Right atrium auricular region (tissue), 2 donors: ENCODE results near the gene CFHR2. TPM values are rescaled to one million over a fixed set of nuclear protein-coding genes. Genes with fewer than 3 reads are reported as not detected.
"Not testable (repeated sequence)": the region's sequence is repeated elsewhere in the genome, so short reads cannot be mapped to it uniquely, and the experiment has no call there.

ENCODE experiments used
- DNase-seq: peaks from one replicate; pipeline ENCODE4 v3.0.0-alpha.2; 2019; ENCODE audit warnings: low spot score
- H3K27ac ChIP-seq, 2 donors: fragments of 200-600 bp; sonication (generic); 1 replicate in 1 of 2; 2 replicates in 1 of 2; pipeline ENCODE4 v1.5.1; 2016 to 2019
- H3K27me3 ChIP-seq, 2 donors: fragments of 200-600 bp; sonication (generic); one replicate each; pipeline versions ENCODE4 v1.5.1 to v1.6.0; 2017 to 2019
- H3K36me3 ChIP-seq: fragments of 200-600 bp; sonication (generic); one replicate; pipeline ENCODE4 v1.5.1; 2016
- H3K4me1 ChIP-seq, 2 donors: fragments of 200-600 bp; sonication (generic); one replicate each; pipeline versions ENCODE4 v1.5.1 to v1.6.0; 2017 to 2019
- H3K4me3 ChIP-seq, 2 donors: fragments of 200-600 bp; sonication (generic); 1 replicate in 1 of 2; 2 replicates in 1 of 2; pipeline ENCODE4 v1.5.1; 2017 to 2019; ENCODE audit warnings: mild to moderate bottlenecking in 1 of 2, moderate library complexity in 1 of 2
- H3K9me3 ChIP-seq, 2 donors: fragments of 200-600 bp; sonication (generic); one replicate each; pipeline ENCODE4 v1.5.1; 2019
- CTCF ChIP-seq, 2 donors: fragments of 200-600 bp; sonication (generic); IDR thresholded peaks; one replicate each; pipeline ENCODE4 v1.5.1; 2019; ENCODE audit warnings: antibody characterized with exemption in 2 of 2
- total RNA-seq, 2 donors: library from RNA; depleted of rRNA; stranded (reverse); fragments of >200 nt; gene quantifications; one replicate each; pipeline ENCODE4 v1.1.0, GENCODE V29; 2016

CFHR2 gene
- total RNA-seq, 2 donors from 2014 or later, result not detected

- Histone ChIP-seq H3K4me1 (no peaks in the 10 kb centered on the region), H3K9me3 (no peaks in the 10 kb centered on the region), H3K27me3 (no peaks in the 10 kb centered on the region), H3K36me3 (no peaks in the 10 kb centered on the region), H3K4me3 (no peak overlapping the region), H3K27ac (no peak overlapping the region)
- no peak for TF ChIP-seq CTCF (IDR thresholded peaks at IDR 0.05)
- no peak for DNase-seq
Observed at GRCh38 chr1:196933531-196934189, 9.9 kb upstream of the CFHR2 start.

GRCh38 chr1:196941474-196941873 is 2.1 kb upstream of the CFHR2 start:
- not testable (repeated sequence) for H3K36me3 ChIP-seq, H3K4me3 ChIP-seq, H3K9me3 ChIP-seq, H3K27ac ChIP-seq, H3K27me3 ChIP-seq, H3K4me1 ChIP-seq, DNase-seq

GRCh38 chr1:196951711-196952394 is 8.3 kb downstream of the CFHR2 start:
- no peaks in the 10 kb centered on the region for H3K36me3 ChIP-seq
- H3K27ac ChIP-seq, result no peak overlapping the region
- no peak for DNase-seq
- no peaks in the 10 kb centered on the region for H3K4me1 ChIP-seq
- no peak for TF ChIP-seq CTCF (IDR thresholded peaks at IDR 0.05)
- H3K4me3 ChIP-seq, result no peak overlapping the region
- no peaks in the 10 kb centered on the region for H3K27me3 ChIP-seq
- no peaks in the 10 kb centered on the region for H3K9me3 ChIP-seq

- no peaks in the 10 kb centered on the region for H3K4me1 ChIP-seq
- H3K27me3 ChIP-seq, result no peaks in the 10 kb centered on the region
- no peak for DNase-seq
- no peaks in the 10 kb centered on the region for H3K9me3 ChIP-seq
- H3K4me3 ChIP-seq, result no peak overlapping the region
- H3K27ac ChIP-seq, result no peak overlapping the region
- TF ChIP-seq CTCF (IDR thresholded peaks at IDR 0.05), result no peak
- no peaks in the 10 kb centered on the region for H3K36me3 ChIP-seq
Observed at GRCh38 chr1:196954778-196955177, 11.2 kb downstream of the CFHR2 start.

GRCh38 chr1:196955926-196956325 is 12.4 kb downstream of the CFHR2 start:
- H3K9me3 ChIP-seq, result no peaks in the 10 kb centered on the region
- no peaks in the 10 kb centered on the region for H3K36me3 ChIP-seq
- H3K4me1 ChIP-seq, result no peaks in the 10 kb centered on the region
- H3K27me3 ChIP-seq, result no peaks in the 10 kb centered on the region
- H3K27ac ChIP-seq, result no peak overlapping the region
- no peak overlapping the region for H3K4me3 ChIP-seq
- DNase-seq, result no peak
- TF ChIP-seq CTCF (IDR thresholded peaks at IDR 0.05), result no peak

GRCh38 chr1:196960854-196961253 is 17.3 kb downstream of the CFHR2 start:
- no peak for DNase-seq
- no peaks in the 10 kb centered on the region for H3K27me3 ChIP-seq
- no peak overlapping the region for H3K27ac ChIP-seq
- no peak overlapping the region for H3K4me3 ChIP-seq
- no peaks in the 10 kb centered on the region for H3K4me1 ChIP-seq
- H3K9me3 ChIP-seq, result no peaks in the 10 kb centered on the region
- H3K36me3 ChIP-seq, result no peaks in the 10 kb centered on the region
- no peak for TF ChIP-seq CTCF (IDR thresholded peaks at IDR 0.05)
